Esophagus squamous epithelium (tissue), 5 donors: ENCODE data around the gene DSC2. TPM values are rescaled to one million over a fixed set of nuclear protein-coding genes. Genes with fewer than 3 reads are reported as not detected.

ENCODE experiments used
- DNase-seq: peaks from one replicate; lab custom pipeline; 2025; lab: John Stamatoyannopoulos, UW
- H3K27ac ChIP-seq, 4 donors: fragments of 200-600 bp; sonication (generic); one replicate each; pipeline ENCODE4 v1.5.1; 2016 to 2019; ENCODE audit warnings: mild to moderate bottlenecking in 1 of 4
- H3K27me3 ChIP-seq, 4 donors: fragments of 200-600 bp; sonication (generic); 1 replicate in 3 of 4; 2 replicates in 1 of 4; pipeline versions ENCODE4 v1.5.1 to v1.6.0; 2017 to 2021; ENCODE audit warnings: antibody characterized with exemption in 1 of 4
- H3K36me3 ChIP-seq, 3 donors: fragments of 200-600 bp; sonication (generic); one replicate each; pipeline ENCODE4 v1.5.1; 2016 to 2019
- H3K4me1 ChIP-seq, 3 donors: fragments of 200-600 bp; sonication (generic); one replicate each; pipeline ENCODE4 v1.5.1; 2017 to 2019
- H3K4me3 ChIP-seq, 4 donors: fragments of 200-600 bp; sonication (generic); 1 replicate in 3 of 4; 2 replicates in 1 of 4; pipeline ENCODE4 v1.5.1; 2016 to 2019; ENCODE audit warnings: mild to moderate bottlenecking in 2 of 4, moderate library complexity in 1 of 4
- H3K9me3 ChIP-seq, 3 donors: fragments of 200-600 bp; sonication (generic); one replicate each; pipeline ENCODE4 v1.5.1; 2016 to 2019
- POLR2A ChIP-seq, 4 donors: fragments of 450-650 bp; IDR thresholded peaks; one replicate each; pipeline ENCODE4 v1.6.1; 2017; ENCODE audit warnings: antibody characterized with exemption in 4 of 4, mild to moderate bottlenecking in 4 of 4, moderate library complexity in 3 of 4
- WGBS, 2 donors: methylation state at CpG; one replicate each; pipeline ENCODE4 v1.1.5; 2018; 5-methylcytosine and 5-hydroxymethylcytosine counted together
- intact Hi-C: fragments of 100-400 bp; cut with DNase I; formaldehyde crosslinking; loops from one replicate; pipeline ENCODE4 v1.15.0; 2022
- total RNA-seq, 4 donors: library from RNA; depleted of rRNA; stranded (reverse); fragments of >200 nt; gene quantifications; one replicate each; pipeline ENCODE4 v1.1.0, GENCODE V29; 2016
- TF ChIP-seq, protein P1 (sequence below), 6 experiments: fragments of 450-650 bp in 4 of 6; fragments of 200-600 bp in 2 of 6; sonication (generic) in 2 of 6; IDR thresholded peaks; one replicate each; pipeline ENCODE4 v1.5.1; 2016 to 2019; ENCODE audit warnings: antibody characterized with exemption in 6 of 6, mild to moderate bottlenecking in 4 of 6, moderate library complexity in 4 of 6
- donor health status: DM: yes; HTN: yes; CAD: no.

The DSC2 gene
- total RNA-seq, 4 donors from 2014 or later, result 154 to 393 (median 290) TPM

GRCh38 chr18:31070206-31070605 is 32.0 kb downstream of the DSC2 start:
- intact Hi-C loops, result no loop called here
- 20 to 23% methylated on average over 3 of the region's 3 CpGs for WGBS, 2 donors
- no peak for TF ChIP-seq POLR2A (IDR thresholded peaks at IDR 0.05)
- TF ChIP-seq, protein P1, sequence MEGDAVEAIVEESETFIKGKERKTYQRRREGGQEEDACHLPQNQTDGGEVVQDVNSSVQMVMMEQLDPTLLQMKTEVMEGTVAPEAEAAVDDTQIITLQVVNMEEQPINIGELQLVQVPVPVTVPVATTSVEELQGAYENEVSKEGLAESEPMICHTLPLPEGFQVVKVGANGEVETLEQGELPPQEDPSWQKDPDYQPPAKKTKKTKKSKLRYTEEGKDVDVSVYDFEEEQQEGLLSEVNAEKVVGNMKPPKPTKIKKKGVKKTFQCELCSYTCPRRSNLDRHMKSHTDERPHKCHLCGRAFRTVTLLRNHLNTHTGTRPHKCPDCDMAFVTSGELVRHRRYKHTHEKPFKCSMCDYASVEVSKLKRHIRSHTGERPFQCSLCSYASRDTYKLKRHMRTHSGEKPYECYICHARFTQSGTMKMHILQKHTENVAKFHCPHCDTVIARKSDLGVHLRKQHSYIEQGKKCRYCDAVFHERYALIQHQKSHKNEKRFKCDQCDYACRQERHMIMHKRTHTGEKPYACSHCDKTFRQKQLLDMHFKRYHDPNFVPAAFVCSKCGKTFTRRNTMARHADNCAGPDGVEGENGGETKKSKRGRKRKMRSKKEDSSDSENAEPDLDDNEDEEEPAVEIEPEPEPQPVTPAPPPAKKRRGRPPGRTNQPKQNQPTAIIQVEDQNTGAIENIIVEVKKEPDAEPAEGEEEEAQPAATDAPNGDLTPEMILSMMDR (IDR thresholded peaks at IDR 0.05), result no peak

DNA sequence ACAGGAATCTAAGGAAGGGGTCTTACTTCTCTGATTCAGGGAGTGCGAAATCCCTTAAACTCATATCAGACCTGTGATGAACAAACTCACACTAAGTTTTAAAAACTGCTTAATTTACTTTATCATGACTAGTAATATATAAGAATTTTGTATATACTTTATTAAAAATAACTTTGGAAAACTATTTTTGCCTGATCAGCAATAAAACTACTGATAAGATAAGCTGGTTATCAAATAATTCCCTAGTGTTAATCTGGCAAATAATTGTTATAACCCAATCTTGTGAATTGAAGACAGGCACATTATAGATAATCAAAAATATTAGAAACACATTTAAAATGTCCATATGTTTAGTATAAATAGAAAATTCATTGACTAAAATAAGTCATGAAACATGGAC is 36.0 kb downstream of the DSC2 start:
- no peak for DNase-seq
- Histone ChIP-seq H3K27ac (no peak overlapping the region), H3K9me3 (no peaks in the 10 kb centered on the region), H3K27me3 (no peaks in the 10 kb centered on the region), H3K4me3 (no peak overlapping the region), H3K36me3 (peaks cover 0 to 55% (median 0%) of the 10 kb centered on the region in 3 donors), H3K4me1 (peaks cover 0 to 25% (median 11%) of the 10 kb centered on the region in 3 donors)
- 89 to 95% methylated on average over 1 of the region's 1 CpG for WGBS, 2 donors
- no peak for TF ChIP-seq POLR2A (IDR thresholded peaks at IDR 0.05)
- TF ChIP-seq, protein P1 (IDR thresholded peaks at IDR 0.05), result no peak
- intact Hi-C loops, result no loop called here

More at GRCh38 chr18:31070206-31070605, 32.0 kb downstream of the DSC2 start:
- Histone ChIP-seq H3K4me1 (peaks cover 0 to 8% (median 0%) of the 10 kb centered on the region in 3 donors), H3K4me3 (no peak overlapping the region), H3K27me3 (no peaks in the 10 kb centered on the region), H3K27ac (no peak overlapping the region), H3K9me3 (no peaks in the 10 kb centered on the region), H3K36me3 (peaks cover 0 to 86% (median 5%) of the 10 kb centered on the region in 3 donors)
- no peak for DNase-seq

GRCh38 chr18:31065036-31065773 is 37.0 kb downstream of the DSC2 start:
- no peak overlapping the region for H3K4me3 ChIP-seq

DNA sequence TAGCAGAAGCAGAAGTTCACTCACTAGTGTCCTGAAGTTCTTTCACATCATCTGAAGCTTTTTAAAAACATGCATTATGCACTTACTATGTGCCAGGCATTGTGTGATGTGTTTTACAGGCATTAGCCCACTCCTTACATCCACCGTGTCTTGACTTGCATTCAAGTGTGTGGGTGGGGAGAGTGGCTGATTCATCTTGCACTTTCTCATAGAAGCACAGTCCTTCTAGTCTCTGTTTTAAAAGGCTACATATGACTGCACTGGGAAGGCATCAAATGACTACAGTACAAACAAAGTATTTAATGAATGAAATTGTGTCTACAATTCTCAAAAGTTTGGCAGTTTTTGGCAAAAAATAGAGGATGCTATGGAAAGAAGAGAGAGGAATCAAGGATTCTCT is 38.1 kb downstream of the DSC2 start:
- peaks cover 0 to 34% (median 0%) of the 10 kb centered on the region in 3 donors for H3K36me3 ChIP-seq
- no peaks in the 10 kb centered on the region for H3K9me3 ChIP-seq
- intact Hi-C loops, result no loop called here
- DNase-seq, result no peak
- H3K27me3 ChIP-seq, result no peaks in the 10 kb centered on the region
- peak overlapping the region in 2 of 4 donors; percentile 29 to 49 for H3K27ac ChIP-seq
- peaks cover 0 to 25% (median 11%) of the 10 kb centered on the region in 3 donors for H3K4me1 ChIP-seq
- no peak overlapping the region for H3K4me3 ChIP-seq
- WGBS, 2 donors, result 20 to 45% methylated on average over 1 of the region's 1 CpG
- TF ChIP-seq, protein P1 (IDR thresholded peaks at IDR 0.05), result no peak
- no peak for TF ChIP-seq POLR2A (IDR thresholded peaks at IDR 0.05)

More at GRCh38 chr18:31065036-31065773, 37.0 kb downstream of the DSC2 start:
- intact Hi-C loops, result no loop called here
- DNase-seq, result no peak
- Histone ChIP-seq H3K27ac (peak overlapping the region in 1 of 4 donors; percentile 49), H3K9me3 (no peaks in the 10 kb centered on the region), H3K4me1 (peaks cover 0 to 25% (median 11%) of the 10 kb centered on the region in 3 donors), H3K36me3 (peaks cover 0 to 45% (median 0%) of the 10 kb centered on the region in 3 donors), H3K27me3 (no peaks in the 10 kb centered on the region)
- TF ChIP-seq, protein P1 (IDR thresholded peaks at IDR 0.05), result no peak
- TF ChIP-seq POLR2A (IDR thresholded peaks at IDR 0.05), result no peak
- WGBS, 2 donors, result 45 to 53% methylated on average over 6 of the region's 6 CpGs

GRCh38 chr18:31061945-31062344 is 40.3 kb downstream of the DSC2 start:
- TF ChIP-seq, protein P1 (IDR thresholded peaks at IDR 0.05), result no peak
- no peak for TF ChIP-seq POLR2A (IDR thresholded peaks at IDR 0.05)
- Histone ChIP-seq H3K27me3 (no peaks in the 10 kb centered on the region), H3K9me3 (no peaks in the 10 kb centered on the region), H3K36me3 (peaks cover 0 to 12% (median 0%) of the 10 kb centered on the region in 3 donors), H3K27ac (no peak overlapping the region), H3K4me1 (peaks cover 0 to 32% (median 11%) of the 10 kb centered on the region in 3 donors), H3K4me3 (no peak overlapping the region)
- DNase-seq, result no peak
- intact Hi-C loops, result no loop called here
- 53 to 54% methylated on average over 4 of the region's 4 CpGs for WGBS, 2 donors
